OCI-LY7 (cell line): ENCODE data around the gene ATXN1.
"Not testable (repeated sequence)": the region's sequence is repeated elsewhere in the genome, so short reads cannot be mapped to it uniquely, and the experiment has no call there.

Source experiments
- EZH2phosphoT487 ChIP-seq: fragments of 200-600 bp; sonication (generic); IDR thresholded peaks from 2 replicates; pipeline ENCODE4 v1.6.1; 2018; ENCODE audit warnings: low read depth, borderline replicate concordance, mild to moderate bottlenecking, mixed run types, antibody characterized with exemption, low read length, moderate library complexity, mixed read lengths
- TF ChIP-seq, protein P1 (sequence below): fragments of 200-600 bp; sonication (generic); conservative IDR thresholded peaks from 2 replicates; pipeline ENCODE4 v1.5.1; 2014; ENCODE audit warnings: mild to moderate bottlenecking, antibody characterized with exemption, low read length, moderate library complexity, mixed read lengths

- TF ChIP-seq, protein P1, sequence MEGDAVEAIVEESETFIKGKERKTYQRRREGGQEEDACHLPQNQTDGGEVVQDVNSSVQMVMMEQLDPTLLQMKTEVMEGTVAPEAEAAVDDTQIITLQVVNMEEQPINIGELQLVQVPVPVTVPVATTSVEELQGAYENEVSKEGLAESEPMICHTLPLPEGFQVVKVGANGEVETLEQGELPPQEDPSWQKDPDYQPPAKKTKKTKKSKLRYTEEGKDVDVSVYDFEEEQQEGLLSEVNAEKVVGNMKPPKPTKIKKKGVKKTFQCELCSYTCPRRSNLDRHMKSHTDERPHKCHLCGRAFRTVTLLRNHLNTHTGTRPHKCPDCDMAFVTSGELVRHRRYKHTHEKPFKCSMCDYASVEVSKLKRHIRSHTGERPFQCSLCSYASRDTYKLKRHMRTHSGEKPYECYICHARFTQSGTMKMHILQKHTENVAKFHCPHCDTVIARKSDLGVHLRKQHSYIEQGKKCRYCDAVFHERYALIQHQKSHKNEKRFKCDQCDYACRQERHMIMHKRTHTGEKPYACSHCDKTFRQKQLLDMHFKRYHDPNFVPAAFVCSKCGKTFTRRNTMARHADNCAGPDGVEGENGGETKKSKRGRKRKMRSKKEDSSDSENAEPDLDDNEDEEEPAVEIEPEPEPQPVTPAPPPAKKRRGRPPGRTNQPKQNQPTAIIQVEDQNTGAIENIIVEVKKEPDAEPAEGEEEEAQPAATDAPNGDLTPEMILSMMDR, result not testable (repeated sequence)
- TF ChIP-seq EZH2phosphoT487, result not testable (repeated sequence)
Measured at GRCh38 chr6:16540383-16540782, 220.9 kb downstream of the ATXN1 start.
